ENCODE measurements around the gene ALDH9A1.

The ALDH9A1 gene

DNA sequence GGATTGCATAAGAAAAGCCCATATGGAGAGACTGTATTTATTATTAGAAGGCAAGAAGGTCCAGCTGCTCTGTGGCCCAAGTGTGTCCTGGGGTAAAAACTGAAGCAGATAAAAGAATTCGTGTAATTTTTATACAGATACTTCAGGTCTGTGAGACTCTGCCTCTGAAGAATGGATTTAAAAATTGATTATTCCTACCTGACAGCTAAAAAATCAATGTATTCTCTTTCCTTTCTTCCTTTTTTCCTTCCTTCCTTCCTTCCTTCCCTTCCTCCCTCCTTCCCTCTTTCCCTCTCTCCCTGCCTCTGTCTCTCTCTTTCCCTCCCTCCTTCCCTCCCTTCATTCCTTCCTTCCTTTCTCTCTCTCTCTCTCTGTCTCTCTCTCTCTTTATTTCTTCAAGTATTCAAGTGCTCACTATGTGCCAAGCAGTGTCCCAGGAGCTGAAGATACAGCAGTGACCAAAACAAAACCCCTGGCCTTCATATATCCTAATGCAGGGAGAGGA is 78.7 kb downstream of the ALDH9A1 start:
- Histone ChIP-seq H3K27me3 (ENCODE audit: insufficient read depth, low read length, poor library complexity, severe bottlenecking) (peaks cover 8% of the 10 kb centered on the region), H3F3A (ENCODE audit: low read depth) (no peaks in the 10 kb centered on the region), H3K9me2 (replicated peaks; ENCODE audit: low read depth, low read length) (no peaks in the 10 kb centered on the region), H3K4me3 (ENCODE audit: low read length, poor library complexity, severe bottlenecking) (no peak overlapping the region), H3K4me2 (ENCODE audit: low read depth, low read length, poor library complexity, severe bottlenecking) (no peak overlapping the region), H4K20me1 (ENCODE audit: insufficient read depth, low read length, poor library complexity, severe bottlenecking) (no peaks in the 10 kb centered on the region), H3K9me3 (ENCODE audit: insufficient read depth, low read depth, low read length) (peaks cover 6% of the 10 kb centered on the region; the same call in 1 of the 2 replicates), H3K36me3 (ENCODE audit: insufficient read depth, low read length) (no peaks in the 10 kb centered on the region), H3K9ac (ENCODE audit: low read depth, low read length, poor library complexity, severe bottlenecking) (no peak overlapping the region), H3K4me1 (ENCODE audit: insufficient read depth, low read length, poor library complexity, severe bottlenecking) (no peaks in the 10 kb centered on the region), H2AFZ (ENCODE audit: low read length) (no peak overlapping the region), H3K79me2 (ENCODE audit: insufficient read depth, low read length) (no peaks in the 10 kb centered on the region)
- TF ChIP-seq EZH2phosphoT487 (IDR thresholded peaks at IDR 0.05; ENCODE audit: borderline replicate concordance): no peak
- TF ChIP-seq, protein P1, sequence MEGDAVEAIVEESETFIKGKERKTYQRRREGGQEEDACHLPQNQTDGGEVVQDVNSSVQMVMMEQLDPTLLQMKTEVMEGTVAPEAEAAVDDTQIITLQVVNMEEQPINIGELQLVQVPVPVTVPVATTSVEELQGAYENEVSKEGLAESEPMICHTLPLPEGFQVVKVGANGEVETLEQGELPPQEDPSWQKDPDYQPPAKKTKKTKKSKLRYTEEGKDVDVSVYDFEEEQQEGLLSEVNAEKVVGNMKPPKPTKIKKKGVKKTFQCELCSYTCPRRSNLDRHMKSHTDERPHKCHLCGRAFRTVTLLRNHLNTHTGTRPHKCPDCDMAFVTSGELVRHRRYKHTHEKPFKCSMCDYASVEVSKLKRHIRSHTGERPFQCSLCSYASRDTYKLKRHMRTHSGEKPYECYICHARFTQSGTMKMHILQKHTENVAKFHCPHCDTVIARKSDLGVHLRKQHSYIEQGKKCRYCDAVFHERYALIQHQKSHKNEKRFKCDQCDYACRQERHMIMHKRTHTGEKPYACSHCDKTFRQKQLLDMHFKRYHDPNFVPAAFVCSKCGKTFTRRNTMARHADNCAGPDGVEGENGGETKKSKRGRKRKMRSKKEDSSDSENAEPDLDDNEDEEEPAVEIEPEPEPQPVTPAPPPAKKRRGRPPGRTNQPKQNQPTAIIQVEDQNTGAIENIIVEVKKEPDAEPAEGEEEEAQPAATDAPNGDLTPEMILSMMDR (conservative IDR thresholded peaks at IDR 0.05; ENCODE audit: low read length): no peak

DNA sequence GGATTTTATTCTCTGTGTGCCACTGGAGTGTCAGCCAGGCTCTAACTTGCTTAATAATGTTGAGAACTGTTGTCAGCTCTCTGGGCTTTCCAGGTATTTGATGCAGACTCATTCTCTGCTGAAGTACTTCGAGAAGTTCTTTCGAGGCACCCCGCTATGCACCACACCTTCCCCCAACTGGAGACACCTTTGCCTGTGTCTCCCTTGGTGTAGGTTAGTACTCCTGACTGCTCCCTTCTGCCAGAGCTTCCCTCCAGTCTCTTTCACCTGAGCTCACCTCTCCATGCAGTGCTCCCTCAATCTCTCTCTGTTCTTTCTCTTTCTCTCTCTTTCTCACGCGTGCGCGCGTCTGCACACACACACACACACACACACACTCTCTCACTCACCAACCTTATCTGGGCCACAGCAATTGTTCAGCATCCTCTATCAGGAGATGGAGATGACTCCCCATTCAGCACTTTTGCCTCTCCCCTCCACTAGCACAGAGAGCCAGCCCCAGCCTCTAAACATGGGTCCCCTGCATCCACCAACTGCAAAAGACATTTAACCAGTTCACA is 81.3 kb downstream of the ALDH9A1 start:
- no peak overlapping the region for H3K9ac ChIP-seq (ENCODE audit: low read depth, low read length, poor library complexity, severe bottlenecking)
- TF ChIP-seq, protein P1 (conservative IDR thresholded peaks at IDR 0.05; ENCODE audit: low read length): no peak
- TF ChIP-seq EZH2phosphoT487 (IDR thresholded peaks at IDR 0.05; ENCODE audit: borderline replicate concordance): no peak
- H3K4me1 ChIP-seq (ENCODE audit: insufficient read depth, low read length, poor library complexity, severe bottlenecking): no peaks in the 10 kb centered on the region
- no peaks in the 10 kb centered on the region for H3K36me3 ChIP-seq (ENCODE audit: insufficient read depth, low read length)
- H3K9me2 ChIP-seq (replicated peaks; ENCODE audit: low read depth, low read length): no peaks in the 10 kb centered on the region
- H3K79me2 ChIP-seq (ENCODE audit: insufficient read depth, low read length): no peaks in the 10 kb centered on the region
- no peaks in the 10 kb centered on the region for H3F3A ChIP-seq (ENCODE audit: low read depth)
- H2AFZ ChIP-seq (ENCODE audit: low read length): no peak overlapping the region
- no peak overlapping the region for H3K4me2 ChIP-seq (ENCODE audit: low read depth, low read length, poor library complexity, severe bottlenecking)
- no peak overlapping the region for H3K4me3 ChIP-seq (ENCODE audit: low read length, poor library complexity, severe bottlenecking)
- H4K20me1 ChIP-seq (ENCODE audit: insufficient read depth, low read length, poor library complexity, severe bottlenecking): no peaks in the 10 kb centered on the region
- peaks cover 5% of the 10 kb centered on the region for H3K27me3 ChIP-seq (ENCODE audit: insufficient read depth, low read length, poor library complexity, severe bottlenecking)
- H3K9me3 ChIP-seq (ENCODE audit: insufficient read depth, low read depth, low read length): peaks cover 6% of the 10 kb centered on the region; the same call in 1 of the 2 replicates

DNA sequence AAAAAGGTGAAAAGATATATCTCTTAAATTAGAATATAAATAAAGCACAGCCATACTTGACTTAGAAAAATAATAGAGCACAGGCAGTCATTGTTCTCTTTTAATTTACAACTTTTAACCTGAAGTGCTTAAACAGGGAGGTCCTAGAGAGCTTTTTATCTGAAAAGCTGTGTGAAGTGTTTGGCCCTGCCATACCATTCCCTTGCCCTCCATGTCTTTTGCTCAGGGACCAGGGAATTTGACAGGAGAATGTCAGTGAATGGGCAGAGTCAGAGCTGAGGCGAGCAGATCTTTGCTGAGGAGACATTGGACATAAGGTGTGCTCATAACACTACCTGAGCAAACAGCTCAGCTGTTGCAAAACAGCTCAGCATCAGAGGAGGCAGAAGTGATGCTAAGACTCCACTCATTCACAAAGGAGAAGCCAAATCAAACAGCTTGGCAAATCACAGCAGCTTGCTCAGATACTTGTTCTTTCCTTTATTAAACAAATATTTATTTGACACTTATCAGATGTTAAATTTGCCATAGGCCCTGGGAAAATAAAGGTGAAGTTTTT is 82.2 kb downstream of the ALDH9A1 start:
- H3K4me3 ChIP-seq (ENCODE audit: low read length, poor library complexity, severe bottlenecking): no peak overlapping the region
- H3K9me2 ChIP-seq (replicated peaks; ENCODE audit: low read depth, low read length): no peaks in the 10 kb centered on the region
- peaks cover 5% of the 10 kb centered on the region for H3K27me3 ChIP-seq (ENCODE audit: insufficient read depth, low read length, poor library complexity, severe bottlenecking)
- H3K79me2 ChIP-seq (ENCODE audit: insufficient read depth, low read length): no peaks in the 10 kb centered on the region
- no peak for TF ChIP-seq EZH2phosphoT487 (IDR thresholded peaks at IDR 0.05; ENCODE audit: borderline replicate concordance)
- TF ChIP-seq, protein P1 (conservative IDR thresholded peaks at IDR 0.05; ENCODE audit: low read length): no peak
- no peak overlapping the region for H3K4me2 ChIP-seq (ENCODE audit: low read depth, low read length, poor library complexity, severe bottlenecking)
- H3K9ac ChIP-seq (ENCODE audit: low read depth, low read length, poor library complexity, severe bottlenecking): no peak overlapping the region
- H4K20me1 ChIP-seq (ENCODE audit: insufficient read depth, low read length, poor library complexity, severe bottlenecking): no peaks in the 10 kb centered on the region
- H3F3A ChIP-seq (ENCODE audit: low read depth): no peaks in the 10 kb centered on the region
- H3K4me1 ChIP-seq (ENCODE audit: insufficient read depth, low read length, poor library complexity, severe bottlenecking): no peaks in the 10 kb centered on the region
- no peaks in the 10 kb centered on the region for H3K36me3 ChIP-seq (ENCODE audit: insufficient read depth, low read length)
- H3K9me3 ChIP-seq (ENCODE audit: insufficient read depth, low read depth, low read length): peaks cover 6% of the 10 kb centered on the region; the same call in 1 of the 2 replicates
- no peak overlapping the region for H2AFZ ChIP-seq (ENCODE audit: low read length)

Data from Loucy (cell line).